GM06990 (cell line): ENCODE results near the gene IFFO2.

Experiments
- DNase-seq: peaks from one replicate; pipeline ENCODE4 v3.0.0-alpha.2; 2011; ENCODE audit not compliant: insufficient read length; ENCODE audit errors: extremely low read depth
- H3K27me3 ChIP-seq: replicated peaks from 2 replicates; pipeline ENCODE4 v1.6.0; 2011; ENCODE audit warnings: low read length; ENCODE audit not compliant: control insufficient read depth, insufficient read depth
- H3K36me3 ChIP-seq: 2 replicates; pipeline ENCODE4 v1.5.1; 2011; ENCODE audit warnings: low read length; ENCODE audit not compliant: control insufficient read depth, insufficient read depth
- H3K4me3 ChIP-seq: replicated peaks from 2 replicates; pipeline ENCODE4 v1.5.1; 2011; ENCODE audit warnings: low read depth, mild to moderate bottlenecking, control low read depth, low read length
- CTCF ChIP-seq: IDR thresholded peaks from 2 replicates; pipeline ENCODE4 v1.5.1; 2011; ENCODE audit warnings: low read length, control low read depth, mild to moderate bottlenecking, inconsistent platforms; ENCODE audit not compliant: insufficient read depth, poor library complexity, severe bottlenecking

IFFO2 gene

GRCh38 chr1:18866314-18866713, 90.2 kb downstream of the IFFO2 start:
- Histone ChIP-seq H3K27me3 (no peaks in the 10 kb centered on the region; the same call in 1 of the 2 replicates), H3K36me3 (no peaks in the 10 kb centered on the region), H3K4me3 (no peak overlapping the region)
- no peak for TF ChIP-seq CTCF
- DNase-seq, result no peak

- Histone ChIP-seq H3K36me3 (no peaks in the 10 kb centered on the region), H3K27me3 (no peaks in the 10 kb centered on the region; the same call in 1 of the 2 replicates), H3K4me3 (no peak overlapping the region)
- DNase-seq, result no peak
- TF ChIP-seq CTCF, result no peak
Measured at GRCh38 chr1:18865176-18865575, 91.3 kb downstream of the IFFO2 start.

GRCh38 chr1:18861590-18861989, 94.9 kb downstream of the IFFO2 start:
- no peak for TF ChIP-seq CTCF
- H3K27me3 ChIP-seq, result no peaks in the 10 kb centered on the region

GRCh38 chr1:18861082-18861481, 95.4 kb downstream of the IFFO2 start:
- TF ChIP-seq CTCF, result no peak
- no peak for DNase-seq
- no peak overlapping the region for H3K4me3 ChIP-seq
- H3K27me3 ChIP-seq, result no peaks in the 10 kb centered on the region
- H3K36me3 ChIP-seq, result no peaks in the 10 kb centered on the region

More at GRCh38 chr1:18861590-18861989, 94.9 kb downstream of the IFFO2 start:
- Histone ChIP-seq H3K4me3 (no peak overlapping the region), H3K36me3 (no peaks in the 10 kb centered on the region)
- no peak for DNase-seq

GRCh38 chr1:18859560-18859959, 96.9 kb downstream of the IFFO2 start, which contains the start of gene TAS1R2:
TAS1R2 (minus strand) TSS chr1:18859660; CDS start chr1:18859660, 0 bp downstream.
- no peak for DNase-seq
- no peaks in the 10 kb centered on the region; the same call in 1 of the 2 replicates for H3K27me3 ChIP-seq
- no peak for TF ChIP-seq CTCF
- H3K4me3 ChIP-seq, result no peak within 1 kb of the TSS
- no peaks in the 10 kb centered on the region for H3K36me3 ChIP-seq

- DNase-seq, result no peak
- no peak overlapping the region for H3K4me3 ChIP-seq
- no peaks in the 10 kb centered on the region for H3K36me3 ChIP-seq
- H3K27me3 ChIP-seq, result no peaks in the 10 kb centered on the region; the same call in 1 of the 2 replicates
- no peak for TF ChIP-seq CTCF
Measured at GRCh38 chr1:18858070-18858688, 98.3 kb downstream of the IFFO2 start.
